Thyroid gland (tissue), 4 donors: ENCODE results near the gene PAQR5. TPM values are rescaled to one million over a fixed set of nuclear protein-coding genes. Genes with fewer than 3 reads are reported as not detected.

Experiments used
- DNase-seq, 2 donors: peaks; one replicate each; pipeline ENCODE4 v3.0.0-alpha.2; 2019
- H3K27ac ChIP-seq, 3 donors: fragments of 200-600 bp; sonication (generic); 1 replicate in 2 of 3; 2 replicates in 1 of 3; pipeline ENCODE4 v1.5.1; 2016 to 2019; ENCODE audit warnings: mild to moderate bottlenecking in 1 of 3, moderate library complexity in 1 of 3
- H3K27me3 ChIP-seq: fragments of 200-600 bp; sonication (generic); one replicate; pipeline ENCODE4 v1.5.1; 2019
- H3K36me3 ChIP-seq, 2 donors: fragments of 200-600 bp; sonication (generic); one replicate each; pipeline ENCODE4 v1.5.1; 2016 to 2019
- H3K4me1 ChIP-seq, 2 donors: fragments of 200-600 bp; sonication (generic); one replicate each; pipeline ENCODE4 v1.5.1; 2017 to 2019
- H3K4me3 ChIP-seq, 3 donors: fragments of 200-600 bp; sonication (generic); replicated peaks in 1 of 3; 1 replicate in 2 of 3; 2 replicates in 1 of 3; pipeline ENCODE4 v1.5.1; 2016; ENCODE audit warnings: mild to moderate bottlenecking in 1 of 3
- H3K9me3 ChIP-seq: fragments of 200-600 bp; sonication (generic); one replicate; pipeline ENCODE4 v1.5.1; 2017
- CTCF ChIP-seq, 6 experiments: fragments of 200-600 bp in 3 of 6; fragments of 450-650 bp in 3 of 6; sonication (generic) in 3 of 6; IDR thresholded peaks; one replicate each; pipeline ENCODE4 v1.5.1; 2016 to 2019; ENCODE audit warnings: antibody characterized with exemption in 6 of 6, mild to moderate bottlenecking in 2 of 6, inconsistent platforms in 1 of 6, moderate library complexity in 1 of 6
- POLR2A ChIP-seq, 2 donors: fragments of 450-650 bp; IDR thresholded peaks; one replicate each; pipeline ENCODE4 v1.6.1; 2017; ENCODE audit warnings: antibody characterized with exemption in 2 of 2, mild to moderate bottlenecking in 2 of 2, moderate library complexity in 1 of 2
- WGBS, 2 donors: methylation state at CpG; one replicate each; pipeline ENCODE4 v1.1.5; 2017; 5-methylcytosine and 5-hydroxymethylcytosine counted together
- intact Hi-C: fragments of 100-400 bp; cut with DNase I; formaldehyde crosslinking; loops from one replicate; pipeline ENCODE4 v1.15.1; 2023
- total RNA-seq, 4 donors: library from RNA; depleted of rRNA; stranded (reverse); fragments of >200 nt; gene quantifications; one replicate each; pipeline ENCODE4 v1.2.3, GENCODE V29; 2016

The PAQR5 gene
- total RNA-seq, 4 donors from 2014 or later, result 0.24 to 1.5 (median 0.65) TPM

GRCh38 chr15:69293741-69294615, 4.7 kb upstream of the PAQR5 start:
- 96 to 97% methylated on average over 11 of the region's 11 CpGs for WGBS, 2 donors
- no peak for DNase-seq
- Histone ChIP-seq H3K36me3 (no peaks in the 10 kb centered on the region), H3K4me1 (peaks cover 4 to 22% of the 10 kb centered on the region in 2 donors), H3K27me3 (no peaks in the 10 kb centered on the region), H3K4me3 (no peak overlapping the region), H3K9me3 (no peaks in the 10 kb centered on the region), H3K27ac (no peak overlapping the region)
- intact Hi-C loops, result no loop called here
- no peak for TF ChIP-seq CTCF (IDR thresholded peaks at IDR 0.05)
- no peak for TF ChIP-seq POLR2A (IDR thresholded peaks at IDR 0.05)

- Histone ChIP-seq H3K9me3 (no peaks in the 10 kb centered on the region), H3K36me3 (no peaks in the 10 kb centered on the region), H3K27ac (no peak overlapping the region), H3K4me3 (no peak overlapping the region), H3K4me1 (peaks cover 8 to 17% of the 10 kb centered on the region in 2 donors), H3K27me3 (no peaks in the 10 kb centered on the region)
- TF ChIP-seq POLR2A (IDR thresholded peaks at IDR 0.05) (no peak), CTCF (IDR thresholded peaks at IDR 0.05) (no peak)
- DNase-seq, result no peak
- 87 to 89% methylated on average over 6 of the region's 6 CpGs for WGBS, 2 donors
- intact Hi-C loops, result no loop called here
These were observed 2.1 kb upstream of the PAQR5 start for GRCh38 chr15:69296606-69297005.

DNA sequence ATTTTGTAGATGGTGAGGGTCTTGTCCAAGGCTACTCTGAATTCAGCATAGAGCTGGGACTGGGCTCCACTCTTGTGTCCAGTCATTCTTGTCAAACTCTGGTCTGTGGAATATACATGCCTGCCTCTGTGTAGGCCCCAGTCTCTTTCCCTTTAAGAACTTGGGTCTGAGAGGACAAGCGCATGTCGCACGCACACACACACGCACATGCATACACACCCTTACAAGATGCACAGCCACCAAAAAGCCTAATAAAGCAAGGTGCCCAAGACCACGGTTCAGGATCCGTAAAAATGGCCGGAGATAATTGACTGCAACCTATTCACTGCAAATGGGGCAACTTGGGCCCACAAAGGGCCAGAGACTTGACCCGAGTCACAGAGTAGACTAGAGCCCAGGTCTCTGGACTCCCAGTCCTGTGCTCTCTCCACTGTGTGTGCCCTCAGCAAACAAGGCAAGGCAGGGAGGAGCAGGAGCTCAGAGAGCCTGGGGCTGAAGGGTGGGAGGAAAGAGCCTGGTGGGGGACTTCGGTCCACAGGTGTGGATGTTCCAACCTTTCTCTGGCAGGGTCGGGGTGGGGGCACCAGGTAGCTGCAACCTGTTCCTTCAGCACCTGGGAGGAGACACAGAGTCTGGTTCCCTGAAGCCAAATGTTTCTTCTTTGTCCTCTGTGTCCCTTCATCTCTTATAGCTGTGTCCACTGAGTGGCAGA, 914 bp upstream of the PAQR5 start:
- Histone ChIP-seq H3K9me3 (no peaks in the 10 kb centered on the region), H3K27me3 (no peaks in the 10 kb centered on the region), H3K27ac (no peak overlapping the region), H3K4me3 (no peak overlapping the region), H3K4me1 (peaks cover 8 to 17% of the 10 kb centered on the region in 2 donors), H3K36me3 (no peaks in the 10 kb centered on the region)
- WGBS, 2 donors, result 92 to 96% methylated on average over 10 of the region's 10 CpGs
- TF ChIP-seq POLR2A (IDR thresholded peaks at IDR 0.05) (no peak), CTCF (IDR thresholded peaks at IDR 0.05) (no peak)
- no peak for DNase-seq
- intact Hi-C loops, result no loop called here

GRCh38 chr15:69298354-69298696, 387 bp upstream of the PAQR5 start:
- WGBS, 2 donors, result 35 to 43% methylated on average over 15 of the region's 15 CpGs
- intact Hi-C loops, result no loop called here
- TF ChIP-seq POLR2A (IDR thresholded peaks at IDR 0.05) (no peak), CTCF (IDR thresholded peaks at IDR 0.05) (no peak)
- Histone ChIP-seq H3K4me3 (peak overlapping the region in 1 of 3 donors; percentile 32), H3K4me1 (peaks cover 8 to 17% of the 10 kb centered on the region in 2 donors), H3K27ac (no peak overlapping the region), H3K36me3 (no peaks in the 10 kb centered on the region), H3K9me3 (no peaks in the 10 kb centered on the region), H3K27me3 (no peaks in the 10 kb centered on the region)
- DNase-seq, result no peak

- no peaks in the 10 kb centered on the region for H3K27me3 ChIP-seq
- TF ChIP-seq CTCF (IDR thresholded peaks at IDR 0.05), result no peak
- no peak for TF ChIP-seq POLR2A (IDR thresholded peaks at IDR 0.05)
These were observed 757 bp downstream of the PAQR5 start for GRCh38 chr15:69299451-69299886.

More at GRCh38 chr15:69299451-69299886, 757 bp downstream of the PAQR5 start:
- Histone ChIP-seq H3K27ac (no peak overlapping the region), H3K4me1 (peaks cover 8 to 17% of the 10 kb centered on the region in 2 donors), H3K36me3 (no peaks in the 10 kb centered on the region), H3K9me3 (no peaks in the 10 kb centered on the region), H3K4me3 (peak overlapping the region in 1 of 3 donors; percentile 32)
- DNase-seq, result no peak
- WGBS, 2 donors, result 13 to 14% methylated on average over 9 to 13 of the region's 16 CpGs
- intact Hi-C loops, result no loop called here
